HepG2 (cell line): ENCODE measurements around the gene UBL7. TPM values are rescaled to one million over a fixed set of nuclear protein-coding genes. Genes with fewer than 3 reads are reported as not detected.
A peak's percentile ranks its signal among the peaks of the same experiment; 100 is the strongest.

Source experiments
- ARNT ChIP-seq: fragments of 450-650 bp; IDR thresholded peaks from 2 replicates; pipeline ENCODE4 v1.6.1; 2017
- BCL6 ChIP-seq: IDR thresholded peaks from 2 replicates; pipeline ENCODE4 v1.6.1; 2016; ENCODE audit warnings: missing genetic modification reagents, missing compliant biosample characterization
- CC2D1A ChIP-seq: sonication (generic); formaldehyde crosslinking; IDR thresholded peaks from 2 replicates; pipeline ENCODE4 v1.8.1; 2023; ENCODE audit warnings: mild to moderate bottlenecking, missing genetic modification reagents
- DZIP1 ChIP-seq: sonication (generic); formaldehyde crosslinking; IDR thresholded peaks from 2 replicates; pipeline ENCODE4 v1.5.0; 2020; ENCODE audit warnings: mild to moderate bottlenecking, missing genetic modification reagents
- HMG20B ChIP-seq: conservative IDR thresholded peaks from 2 replicates; pipeline ENCODE4 v1.6.1; 2016; ENCODE audit warnings: missing genetic modification reagents, missing compliant biosample characterization
- NR2F2 ChIP-seq: IDR thresholded peaks from 2 replicates; pipeline ENCODE4 v1.6.1; 2012; ENCODE audit warnings: low read depth, inconsistent platforms, borderline replicate concordance
- PRDM10 ChIP-seq: sonication (generic); formaldehyde crosslinking; IDR thresholded peaks from 2 replicates; pipeline ENCODE4 v1.4.0; 2020; ENCODE audit warnings: low read depth, missing genetic modification reagents
- SOX13 ChIP-seq, 3 experiments: fragments of 450-650 bp in 1 of 3; sonication (generic) in 1 of 3; formaldehyde crosslinking in 1 of 3; IDR thresholded peaks in 2 of 3; conservative IDR thresholded peaks in 1 of 3; 2 replicates each; pipeline versions ENCODE4 v1.5.0 to v1.6.1; 2016 to 2020; ENCODE audit warnings: antibody characterized with exemption in 1 of 3, mild to moderate bottlenecking in 1 of 3, missing compliant biosample characterization in 1 of 3, missing genetic modification reagents in 1 of 3, moderate library complexity in 1 of 3
- TOPORS ChIP-seq: sonication (generic); formaldehyde crosslinking; IDR thresholded peaks from 2 replicates; pipeline ENCODE4 v1.8.0; 2023; ENCODE audit warnings: mild to moderate bottlenecking, missing genetic modification reagents
- ZFP91 ChIP-seq: sonication (generic); formaldehyde crosslinking; IDR thresholded peaks from 2 replicates; pipeline ENCODE4 v1.9.0; 2022; ENCODE audit warnings: missing genetic modification reagents, mild to moderate bottlenecking, borderline replicate concordance
- ZNF318 ChIP-seq: sonication (generic); formaldehyde crosslinking; IDR thresholded peaks from 2 replicates; pipeline ENCODE4 v1.4.0; 2020; ENCODE audit warnings: mild to moderate bottlenecking, missing genetic modification reagents
- polyA plus RNA-seq, 8 experiments: library from polyadenylated mRNA; depleted of rRNA in 3 of 8; stranded (reverse) in 7 of 8; unstranded in 1 of 8; fragments of >200 nt; fragmentation: Illumina TruSeq in 4 of 8; extraction: Trizol in 4 of 8; gene quantifications; 2 replicates each; pipeline versions ENCODE4 v1.2.1 to v1.2.3, GENCODE V29; 2011 to 2016; ENCODE audit warnings: low read depth in 4 of 8, missing spikeins in 1 of 8, mixed read lengths in 1 of 8; ENCODE audit not compliant: insufficient read depth in 1 of 8
- total RNA-seq, 5 experiments: library from RNA; depleted of rRNA; stranded (reverse); fragments of >200 nt; fragmentation: Illumina TruSeq; extraction: Trizol; gene quantifications; 2 replicates each; pipeline ENCODE4 v1.2.3, GENCODE V29; 2016; ENCODE audit warnings: low read depth in 1 of 5

The UBL7 gene
- total and polyA plus RNA-seq, 2 of the 13 experiments (the other 11 are each of a cell fraction or from before 2014, with no cell fraction given), result 55.0 to 63.5 TPM

GRCh38 chr15:74443100-74443909 is 17.7 kb downstream of the UBL7 start (continued):
- TF ChIP-seq ARNT (no peak), TOPORS (no peak), DZIP1 (CRISPR knock-in tag) (no peak), SOX13 (IDR thresholded peaks at IDR 0.05) (peak; percentile 94), SOX13 (CRISPR knock-in tag; conservative IDR thresholded peaks at IDR 0.05 in 1 of 2, IDR thresholded peaks at IDR 0.05 in 1 of 2) (peak in 1 of 2 experiments; percentile 95; a peak in 2 of 4 replicates), HMG20B (CRISPR knock-in tag) (peak; percentile 98), PRDM10 (CRISPR knock-in tag) (no peak), NR2F2 (peak; percentile 75), CC2D1A (no peak), ZNF318 (no peak), ZFP91 (CRISPR knock-in tag) (no peak; the same call in none of the 2 replicates), BCL6 (CRISPR knock-in tag) (peak; percentile 90)
